Caco-2 (cell line): ENCODE results near the gene CCDC43. TPM values are rescaled to one million over a fixed set of nuclear protein-coding genes. Genes with fewer than 3 reads are reported as not detected.
"Not testable (repeated sequence)": the region's sequence is repeated elsewhere in the genome, so short reads cannot be mapped to it uniquely, and the experiment has no call there.

Source experiments
- BruUV-seq: library from RNA; stranded (reverse); fragments of 400-500 nt; replicated peaks from 2 replicates; lab custom pipeline; 2021; lab: Mats Ljungman, UMichigan
- CTCF ChIA-PET: fragments of 300-600 bp; sonication (Branson Sonifier 250); formaldehyde crosslinking; loops from one replicate; lab custom pipeline; 2022; ENCODE audit warnings: antibody characterized with exemption; lab: Charles Lee
- POLR2A ChIA-PET: fragments of 300-600 bp; sonication (Branson Sonifier 250); formaldehyde crosslinking; loops from one replicate; lab custom pipeline; 2022; ENCODE audit warnings: antibody characterized with exemption; lab: Charles Lee
- DNase-seq, 2 experiments: peaks; one replicate each; pipeline versions ENCODE4 v3.0.0 to v3.0.0-alpha.2; 2020 to 2022
- H3K27me3 ChIP-seq: replicated peaks from 2 replicates; pipeline ENCODE4 v1.6.0; 2011; ENCODE audit warnings: low read length; ENCODE audit not compliant: control insufficient read depth, insufficient read depth
- H3K36me3 ChIP-seq: 2 replicates; pipeline ENCODE4 v1.5.1; 2011; ENCODE audit warnings: low read length; ENCODE audit not compliant: control insufficient read depth, insufficient read depth
- H3K4me1 ChIP-seq: fragments of 250-450 bp; sonication (Bioruptor Pico); 2 replicates; pipeline ENCODE4 v1.5.1; 2020; ENCODE audit warnings: mild to moderate bottlenecking
- H3K4me3 ChIP-seq: 2 replicates; pipeline ENCODE4 v1.5.1; 2011; ENCODE audit warnings: low read depth, mild to moderate bottlenecking, control low read depth, low read length
- H3K9me3 ChIP-seq: fragments of 250-450 bp; sonication (Bioruptor Pico); 2 replicates; pipeline ENCODE4 v1.5.1; 2020; ENCODE audit warnings: mild to moderate bottlenecking, moderate library complexity
- H3K27ac Mint-ChIP-seq: one replicate; pipeline ENCODE4 v1.8.0; 2022; ENCODE audit warnings: mixed read lengths; ENCODE audit not compliant: unreplicated experiment
- H3K27me3 Mint-ChIP-seq: one replicate; pipeline ENCODE4 v1.8.0; 2022; ENCODE audit warnings: mixed read lengths; ENCODE audit not compliant: insufficient read depth, unreplicated experiment
- H3K36me3 Mint-ChIP-seq: one replicate; pipeline ENCODE4 v1.8.0; 2022; ENCODE audit warnings: mild to moderate bottlenecking, mixed read lengths; ENCODE audit not compliant: insufficient read depth, unreplicated experiment
- H3K4me1 Mint-ChIP-seq: one replicate; pipeline ENCODE4 v1.8.0; 2022; ENCODE audit warnings: low read depth, mixed read lengths; ENCODE audit not compliant: unreplicated experiment
- H3K4me3 Mint-ChIP-seq: one replicate; pipeline ENCODE4 v1.8.0; 2022; ENCODE audit warnings: mild to moderate bottlenecking, moderate library complexity, mixed read lengths; ENCODE audit not compliant: unreplicated experiment
- H3K9me3 Mint-ChIP-seq: one replicate; pipeline ENCODE4 v1.8.0; 2022; ENCODE audit warnings: mixed read lengths; ENCODE audit not compliant: unreplicated experiment
- intact Hi-C: fragments of 100-400 bp; cut with micrococcal nuclease; formaldehyde crosslinking; loops from one replicate; pipeline ENCODE4 v1.10.0; 2022; ENCODE audit not compliant: unreplicated experiment
- total RNA-seq: library from RNA; stranded (reverse); gene quantifications from 2 replicates; pipeline ENCODE4 v1.2.3, GENCODE V29; 2022
- TF ChIP-seq, protein P1 (sequence below), 2 experiments: fragments of 200-600 bp in 1 of 2; IDR thresholded peaks; 1 replicate in 1 of 2; 2 replicates in 1 of 2; pipeline versions ENCODE4 v1.5.1 to v1.8.0; 2011 to 2022; ENCODE audit warnings: antibody characterized with exemption in 1 of 2, control low read depth in 1 of 2, inconsistent platforms in 1 of 2, low read depth in 1 of 2, low read length in 1 of 2, mild to moderate bottlenecking in 1 of 2, moderate library complexity in 1 of 2; ENCODE audit not compliant: insufficient read depth in 1 of 2, severe bottlenecking in 1 of 2, unreplicated experiment in 1 of 2

Gene CCDC43
- total RNA-seq, 1 experiment from 2014 or later: 54.3 TPM

DNA sequence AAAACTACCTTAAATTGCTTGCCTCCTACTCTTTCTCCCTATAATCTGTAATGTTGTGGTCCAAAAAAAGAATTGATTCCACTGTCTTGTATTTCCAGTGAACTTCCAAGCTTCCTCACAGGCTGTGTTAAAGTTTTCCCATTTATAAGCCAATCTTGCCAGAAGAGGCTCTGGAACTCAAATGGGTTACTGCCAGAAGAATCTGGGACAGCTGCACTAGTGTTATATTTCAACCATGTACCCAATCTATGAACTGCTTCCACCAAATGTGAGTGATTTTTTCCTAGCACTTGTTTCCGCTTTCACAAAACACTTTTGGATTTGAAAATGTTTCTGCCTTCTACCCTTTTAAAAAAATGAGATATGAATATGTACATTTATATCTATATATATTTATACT is 1.8 kb downstream of the CCDC43 start:
- Histone ChIP-seq H3K36me3 (no peaks in the 10 kb centered on the region; the same call in none of the 2 replicates), H3K9me3 (no peaks in the 10 kb centered on the region), H3K4me3 (no peak overlapping the region), H3K27me3 (no peaks in the 10 kb centered on the region), H3K4me1 (0 out of 2 replicates have a peak, but pooled peaks cover 3% of the 10 kb centered on the region)
- no TSS peak for BruUV-seq
- Mint-ChIP-seq H3K27me3 (no peaks in the 10 kb centered on the region), H3K4me3 (no peak overlapping the region), H3K4me1 (no peaks in the 10 kb centered on the region), H3K9me3 (no peaks in the 10 kb centered on the region), H3K27ac (no peak overlapping the region), H3K36me3 (peaks cover 46% of the 10 kb centered on the region)
- intact Hi-C loops: no loop called here
- no peak for DNase-seq
- ChIA-PET CTCF (no interaction called here), POLR2A (no interaction called here)
- TF ChIP-seq, protein P1, sequence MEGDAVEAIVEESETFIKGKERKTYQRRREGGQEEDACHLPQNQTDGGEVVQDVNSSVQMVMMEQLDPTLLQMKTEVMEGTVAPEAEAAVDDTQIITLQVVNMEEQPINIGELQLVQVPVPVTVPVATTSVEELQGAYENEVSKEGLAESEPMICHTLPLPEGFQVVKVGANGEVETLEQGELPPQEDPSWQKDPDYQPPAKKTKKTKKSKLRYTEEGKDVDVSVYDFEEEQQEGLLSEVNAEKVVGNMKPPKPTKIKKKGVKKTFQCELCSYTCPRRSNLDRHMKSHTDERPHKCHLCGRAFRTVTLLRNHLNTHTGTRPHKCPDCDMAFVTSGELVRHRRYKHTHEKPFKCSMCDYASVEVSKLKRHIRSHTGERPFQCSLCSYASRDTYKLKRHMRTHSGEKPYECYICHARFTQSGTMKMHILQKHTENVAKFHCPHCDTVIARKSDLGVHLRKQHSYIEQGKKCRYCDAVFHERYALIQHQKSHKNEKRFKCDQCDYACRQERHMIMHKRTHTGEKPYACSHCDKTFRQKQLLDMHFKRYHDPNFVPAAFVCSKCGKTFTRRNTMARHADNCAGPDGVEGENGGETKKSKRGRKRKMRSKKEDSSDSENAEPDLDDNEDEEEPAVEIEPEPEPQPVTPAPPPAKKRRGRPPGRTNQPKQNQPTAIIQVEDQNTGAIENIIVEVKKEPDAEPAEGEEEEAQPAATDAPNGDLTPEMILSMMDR (IDR thresholded peaks at IDR 0.05; ENCODE audit: insufficient read depth in 1 of 2, low read depth in 1 of 2, low read length in 1 of 2, severe bottlenecking in 1 of 2, unreplicated experiment in 1 of 2): no peak

DNA sequence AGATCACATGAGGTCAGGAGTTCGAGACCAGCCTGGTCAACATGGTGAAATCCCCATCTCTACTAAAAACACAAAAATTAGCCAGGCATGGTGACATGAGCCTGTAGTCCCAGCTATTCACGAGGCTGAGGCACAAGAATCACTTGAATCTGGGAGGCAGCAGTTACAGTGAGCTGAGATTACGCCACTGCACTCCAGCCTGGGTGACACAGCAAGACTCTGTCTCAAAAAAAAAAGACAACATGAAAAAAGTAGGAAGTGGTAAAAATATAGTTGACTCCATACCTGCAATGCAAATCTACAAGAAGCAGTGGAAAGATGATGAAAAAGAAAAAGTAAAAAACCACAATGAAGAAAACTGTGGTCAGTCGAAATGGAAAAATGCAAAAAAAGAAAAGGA is 6.3 kb downstream of the CCDC43 start:
- POLR2A ChIA-PET, BruUV-seq: not testable (repeated sequence)

DNA sequence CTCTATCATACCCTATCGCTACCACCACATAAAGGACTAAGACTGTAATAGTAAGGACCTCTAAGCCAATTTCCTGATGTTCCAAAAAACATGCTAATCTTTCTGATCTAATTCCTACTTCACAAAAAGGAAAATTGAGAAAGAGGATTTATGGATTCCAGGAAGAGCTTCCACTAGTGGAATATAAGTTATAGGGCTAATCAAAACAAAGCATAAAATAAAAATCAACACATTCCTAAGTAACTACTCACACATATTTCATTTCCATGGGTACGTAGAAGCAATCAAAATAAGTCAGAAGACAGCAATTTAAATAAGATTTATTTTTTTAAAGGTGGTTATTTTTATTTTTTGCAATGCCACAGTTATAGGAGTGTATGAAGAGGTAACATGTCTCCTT is 12.4 kb downstream of the CCDC43 start:
- intact Hi-C loops: no loop called here
- Mint-ChIP-seq H3K4me3 (no peak overlapping the region), H3K27ac (no peak overlapping the region), H3K4me1 (no peaks in the 10 kb centered on the region), H3K9me3 (no peaks in the 10 kb centered on the region), H3K27me3 (no peaks in the 10 kb centered on the region), H3K36me3 (peaks cover 45% of the 10 kb centered on the region)
- POLR2A ChIA-PET: no interaction called here
- CTCF ChIA-PET: no interaction called here
- DNase-seq: no peak
- Histone ChIP-seq H3K27me3 (no peaks in the 10 kb centered on the region), H3K4me1 (no peaks in the 10 kb centered on the region), H3K4me3 (no peak overlapping the region), H3K36me3 (peaks cover 6% of the 10 kb centered on the region; the same call in 1 of the 2 replicates), H3K9me3 (no peaks in the 10 kb centered on the region)
- BruUV-seq: no TSS peak
- TF ChIP-seq, protein P1 (IDR thresholded peaks at IDR 0.05; ENCODE audit: insufficient read depth in 1 of 2, low read depth in 1 of 2, low read length in 1 of 2, severe bottlenecking in 1 of 2, unreplicated experiment in 1 of 2): no peak

More for the DNA sequence above, 6.3 kb downstream of the CCDC43 start:
- H3K9me3 Mint-ChIP-seq, H3K27me3 Mint-ChIP-seq, H3K4me3 Mint-ChIP-seq, H3K27me3 ChIP-seq, DNase-seq, H3K4me1 Mint-ChIP-seq, H3K4me3 ChIP-seq, intact Hi-C loops, H3K9me3 ChIP-seq, H3K36me3 ChIP-seq, H3K4me1 ChIP-seq, H3K27ac Mint-ChIP-seq: not testable (repeated sequence)
- CTCF ChIA-PET: interaction anchor here (0.5 to 0.7 kb wide), 2 partner anchors 37 to 96 kb away, joined by 3 to 4 read pairs; no protein-coding TSS in a partner anchor
- peaks cover 67% of the 10 kb centered on the region for H3K36me3 Mint-ChIP-seq
